GM12878 (cell line): Measurements from ENCODE around the gene ZNF574. TPM values are rescaled to one million over a fixed set of nuclear protein-coding genes. Genes with fewer than 3 reads are reported as not detected.
A peak's percentile ranks its signal among the peaks of the same experiment; 100 is the strongest.

Experiments
- ATAC-seq: fragments of 200-7000 bp; cut with Tn5 transposase; 3 replicates; pipeline ENCODE4 v1.9.1; 2020; ENCODE audit warnings: mild to moderate bottlenecking, moderate library complexity
- BruUV-seq: library from RNA; stranded (reverse); fragments of 400-500 nt; replicated peaks from 2 replicates; lab custom pipeline; 2021; lab: Mats Ljungman, UMichigan
- CTCF ChIA-PET: fragments of 300-600 bp; sonication (Branson Sonifier 250); formaldehyde crosslinking; extraction: SDS; loops from one replicate; lab custom pipeline; 2021; ENCODE audit warnings: inconsistent platforms; lab: Yijun Ruan, JAX
- POLR2A ChIA-PET: fragments of 350-600 bp; formaldehyde crosslinking; extraction: SDS; loops from one replicate; lab custom pipeline; 2021; ENCODE audit warnings: inconsistent platforms; lab: Charles Lee
- RAD21 ChIA-PET: fragments of 300-600 bp; sonication (Branson Sonifier 250); formaldehyde crosslinking; loops from one replicate; lab custom pipeline; 2023; ENCODE audit warnings: antibody characterized with exemption; ENCODE audit not compliant: unreplicated experiment; lab: Charles Lee
- SMC1A ChIA-PET: fragments of 300-600 bp; sonication (Branson Sonifier 250); formaldehyde crosslinking; loops from one replicate; lab custom pipeline; 2023; ENCODE audit not compliant: unreplicated experiment, uncharacterized antibody; lab: Charles Lee
- DNase-seq: peaks from one replicate; pipeline ENCODE4 v3.0.0-alpha.2; 2011; ENCODE audit warnings: low read depth, low spot score
- FAIRE-seq: peaks from 3 replicates; lab custom pipeline; 2011; peaks lifted over from hg19 to GRCh38; lab: Jason Lieb, UNC
- H2AFZ ChIP-seq: 2 replicates; pipeline ENCODE4 v1.6.0; 2011; ENCODE audit warnings: low read depth, low read length, control low read depth; ENCODE audit not compliant: control insufficient read depth
- H3K27ac ChIP-seq: 2 replicates; pipeline ENCODE4 v1.5.1; 2011; ENCODE audit warnings: control low read depth; ENCODE audit not compliant: control insufficient read depth, insufficient read depth
- H3K27me3 ChIP-seq, 2 experiments: replicated peaks in 1 of 2; 2 replicates each; pipeline versions ENCODE4 v1.6.0 to v1.6.1; 2011; ENCODE audit warnings: low read length in 1 of 2; ENCODE audit not compliant: control insufficient read depth in 2 of 2, insufficient read depth in 2 of 2
- H3K36me3 ChIP-seq, 2 experiments: 2 replicates each; pipeline ENCODE4 v1.5.1; 2011; ENCODE audit warnings: low read length in 1 of 2; ENCODE audit not compliant: control insufficient read depth in 2 of 2, insufficient read depth in 2 of 2
- H3K4me1 ChIP-seq: 2 replicates; pipeline ENCODE4 v1.6.1; 2011; ENCODE audit warnings: mild to moderate bottlenecking, low read length, moderate library complexity, mixed read lengths; ENCODE audit not compliant: control insufficient read depth, insufficient read depth
- H3K4me2 ChIP-seq: 2 replicates; pipeline ENCODE4 v1.6.0; 2011; ENCODE audit warnings: control low read depth; ENCODE audit not compliant: control insufficient read depth, insufficient read depth
- H3K4me3 ChIP-seq: fragments of 200-600 bp; sonication (generic); 2 replicates; pipeline ENCODE4 v1.5.1; 2016
- H3K79me2 ChIP-seq: 2 replicates; pipeline ENCODE4 v1.6.0; 2011; ENCODE audit warnings: low read length; ENCODE audit not compliant: control insufficient read depth, insufficient read depth
- H3K9ac ChIP-seq: 2 replicates; pipeline ENCODE4 v1.8.0; 2011; ENCODE audit warnings: low read length, control low read depth, mixed read lengths; ENCODE audit not compliant: control insufficient read depth, insufficient read depth
- H3K9me3 ChIP-seq: replicated peaks from 3 replicates; pipeline ENCODE4 v1.5.1; 2011; ENCODE audit warnings: mild to moderate bottlenecking, low read length; ENCODE audit not compliant: control insufficient read depth, insufficient read depth
- H4K20me1 ChIP-seq: 2 replicates; pipeline ENCODE4 v1.6.0; 2011; ENCODE audit not compliant: control insufficient read depth, insufficient read depth
- BMI1 ChIP-seq: fragments of 450-650 bp; IDR thresholded peaks from 2 replicates; pipeline ENCODE4 v1.6.1; 2016; ENCODE audit warnings: mild to moderate bottlenecking, moderate library complexity, borderline replicate concordance
- FOS ChIP-seq: IDR thresholded peaks from 3 replicates; pipeline ENCODE4 v1.6.1; 2011; ENCODE audit warnings: borderline replicate concordance; ENCODE audit not compliant: insufficient read length; ENCODE audit errors: extremely low read depth
- GABPA ChIP-seq: IDR thresholded peaks from 2 replicates; pipeline ENCODE4 v1.6.1; 2014; ENCODE audit warnings: antibody characterized with exemption, low read depth, mild to moderate bottlenecking, inconsistent platforms
- IRF4 ChIP-seq: IDR thresholded peaks from 2 replicates; pipeline ENCODE4 v1.6.1; 2011; ENCODE audit warnings: low read depth, low read length
- KAT2A ChIP-seq: conservative IDR thresholded peaks from 2 replicates; pipeline ENCODE4 v1.6.1; 2011; ENCODE audit warnings: low read depth, low read length; ENCODE audit not compliant: control insufficient read depth
- RFX5 ChIP-seq: IDR thresholded peaks from 2 replicates; pipeline ENCODE4 v1.6.1; 2011; ENCODE audit warnings: low read depth, low read length, improper control_type of control experiment
- SUZ12 ChIP-seq: fragments of 200-600 bp; sonication (generic); IDR thresholded peaks from one replicate; pipeline ENCODE4 v1.6.1; 2018; ENCODE audit warnings: antibody characterized with exemption, mild to moderate bottlenecking; ENCODE audit not compliant: unreplicated experiment
- ZNF274 ChIP-seq: IDR thresholded peaks from one replicate; pipeline ENCODE4 v1.8.0; 2011; ENCODE audit not compliant: insufficient read length, insufficient read depth
- ZZZ3 ChIP-seq: IDR thresholded peaks from 2 replicates; pipeline ENCODE4 v1.6.1; 2011; ENCODE audit warnings: low read depth; ENCODE audit not compliant: control insufficient read depth, insufficient read length
- whole genome bisulfite sequencing: methylation state at CpG from one replicate; pipeline ENCODE4 v1.1.6; 2016; ENCODE audit warnings: low lambda C conversion rate; ENCODE audit not compliant: insufficient replicate concordance, insufficient coverage; ENCODE audit errors: missing lambda C conversion rate; 5-methylcytosine and 5-hydroxymethylcytosine counted together
- in situ Hi-C: fragments of 300-500 bp; cut with MboI; formaldehyde crosslinking; loops from 9 replicates; pipeline ENCODE4 v1.14.3; 2018; ENCODE audit warnings: mixed read lengths
- intact Hi-C: fragments of 100-400 bp; cut with micrococcal nuclease; formaldehyde crosslinking; loops from one replicate; pipeline ENCODE4 v1.14.2; 2022; ENCODE audit not compliant: unreplicated experiment
- polyA plus RNA-seq, 11 experiments: library from polyadenylated mRNA; depleted of rRNA in 4 of 11; unstranded in 6 of 11; stranded (reverse) in 5 of 11; fragments of >200 nt; fragmentation: Nextera tagmentation in 4 of 11; fragmentation: Illumina TruSeq in 1 of 11; extraction: Ambion mirVana in 4 of 11; extraction: Trizol in 1 of 11; gene quantifications; 1 replicate in 1 of 11; 2 replicates in 10 of 11; pipeline versions ENCODE4 v1.2.1 to v1.2.3, GENCODE V29; 2011 to 2016; ENCODE audit warnings: inconsistent platforms in 2 of 11, missing spikeins in 2 of 11, low read depth in 1 of 11
- total RNA-seq, 4 experiments: library from RNA; depleted of rRNA in 3 of 4; stranded (reverse); fragments of >200 nt in 3 of 4; fragmentation: Illumina TruSeq in 1 of 4; extraction: Trizol in 1 of 4; gene quantifications; 2 replicates each; pipeline versions ENCODE4 v1.2.1 to v1.2.3, GENCODE V29; 2013 to 2021
- TF ChIP-seq, protein P1 (sequence below), 3 experiments: IDR thresholded peaks in 2 of 3; conservative IDR thresholded peaks in 1 of 3; 2 replicates each; pipeline ENCODE4 v1.5.1; 2011; ENCODE audit warnings: low read depth in 3 of 3, low read length in 3 of 3, mild to moderate bottlenecking in 3 of 3, control low read depth in 2 of 3, moderate library complexity in 2 of 3, inconsistent platforms in 1 of 3, mixed read lengths in 1 of 3; ENCODE audit not compliant: control insufficient read depth in 2 of 3, insufficient read depth in 1 of 3; ENCODE audit errors: extremely low read depth in 1 of 3

Gene ZNF574
- total and polyA plus RNA-seq, 10 of the 15 experiments (the other 5 are each of a cell fraction or from before 2014, with no cell fraction given) = 0.32 to 25.6 (median 11.4) TPM

DNA sequence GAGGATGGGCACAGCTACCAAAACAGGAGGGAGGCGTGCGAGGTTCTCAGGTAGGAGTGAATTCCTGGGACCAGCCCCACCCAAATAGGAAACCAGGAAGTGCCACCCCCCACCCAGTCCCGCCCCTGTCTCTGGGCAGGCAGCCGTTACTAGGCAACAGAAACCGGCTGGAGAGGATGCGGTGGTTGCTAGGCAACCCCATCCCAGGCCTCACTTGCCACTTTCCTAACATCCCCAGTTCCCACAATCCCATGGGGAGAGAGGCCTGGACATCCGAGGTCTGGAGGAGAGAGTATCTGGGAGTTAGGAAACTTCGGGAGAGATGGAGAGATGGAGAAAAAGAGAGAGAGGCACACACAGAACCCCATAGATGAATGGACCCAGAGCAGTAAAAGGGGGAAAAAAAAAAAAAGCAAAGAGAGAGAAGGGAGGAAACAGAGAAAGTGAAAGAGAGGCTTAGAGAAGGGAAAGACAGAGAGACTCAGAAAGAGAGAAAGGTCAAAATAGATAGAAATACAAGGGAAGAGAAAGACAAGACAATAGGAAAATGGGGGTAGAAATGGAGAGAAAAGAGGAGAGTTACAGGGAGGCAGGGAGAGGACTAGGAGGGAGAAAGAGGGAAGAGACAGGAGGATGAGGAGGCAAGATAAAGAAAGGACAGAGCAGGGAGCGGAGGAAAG is 9.8 kb upstream of the ZNF574 start:
- SMC1A ChIA-PET = no interaction called here
- TF ChIP-seq BMI1 (peak; percentile 84), ZZZ3 (no peak), RFX5 (peak; percentile 83; the same call in 1 of the 2 replicates)
- TF ChIP-seq, all 136 proteins: peak for 2
- DNase-seq (no peak), FAIRE-seq (no peak), ATAC-seq (peak; percentile 49; the same call in 1 of the 3 replicates)
- no peak overlapping the region for H3K4me2 ChIP-seq
- no peak overlapping the region for H3K9ac ChIP-seq
- WGBS = 10% methylated on average over 9 of the region's 9 CpGs
- no peaks in the 10 kb centered on the region for H3K36me3 ChIP-seq
- intact Hi-C loops (no loop called here), in situ Hi-C loops (no loop called here)
- BruUV-seq = no TSS peak
- no peaks in the 10 kb centered on the region for H3K79me2 ChIP-seq
- RAD21 ChIA-PET = interaction anchor here (0.6 kb wide), 1 partner anchor 191 kb away, joined by 3 read pairs; no protein-coding TSS in a partner anchor
- POLR2A ChIA-PET = interaction anchor here (0.6 kb wide), 1 partner anchor 165 kb away, joined by 3 read pairs; no protein-coding TSS in a partner anchor
- no peak overlapping the region for H3K4me3 ChIP-seq
- H4K20me1 ChIP-seq = no peaks in the 10 kb centered on the region
- H3K9me3 ChIP-seq = no peaks in the 10 kb centered on the region
- peaks cover 15 to 17% of the 10 kb centered on the region in 2 experiments for H3K27me3 ChIP-seq
- H3K27ac ChIP-seq = no peak overlapping the region
- no peak overlapping the region for H2AFZ ChIP-seq
- CTCF ChIA-PET = interaction anchor here (1.0 kb wide), 1 partner anchor 372 kb away, joined by 3 read pairs; no protein-coding TSS in a partner anchor
- H3K4me1 ChIP-seq = no peaks in the 10 kb centered on the region

DNA sequence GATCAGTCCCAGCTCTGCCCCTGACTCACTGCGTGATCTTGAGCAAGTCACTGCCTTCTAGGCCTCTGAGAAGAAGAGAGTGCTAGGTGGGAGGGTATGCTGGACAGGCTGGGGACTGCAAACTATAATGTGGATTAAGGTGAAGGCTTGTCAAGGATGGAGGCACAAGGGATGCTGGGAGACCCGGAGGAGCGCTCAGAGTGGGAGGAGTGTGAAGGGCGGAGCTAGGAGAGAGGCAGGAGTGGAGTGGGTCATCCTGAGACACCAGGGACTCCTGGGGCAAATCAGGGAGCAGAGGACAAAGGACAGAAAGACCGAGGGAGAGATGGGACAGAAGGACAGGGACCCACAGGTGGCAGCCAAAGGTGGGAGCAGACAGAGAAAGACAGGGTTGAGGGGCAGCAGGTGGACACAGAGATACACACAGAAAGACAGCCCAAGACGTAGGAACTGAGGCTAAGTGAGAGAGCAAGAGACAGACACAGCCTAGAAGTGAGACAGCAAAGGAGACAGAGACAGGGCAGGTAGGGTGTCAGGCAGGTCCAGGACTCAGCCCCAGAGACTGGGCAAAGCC is 8.6 kb upstream of the ZNF574 start:
- CTCF ChIA-PET = no interaction called here
- H2AFZ ChIP-seq = no peak overlapping the region
- SMC1A ChIA-PET = no interaction called here
- 15% methylated on average over 6 of the region's 6 CpGs for WGBS
- no peaks in the 10 kb centered on the region for H3K36me3 ChIP-seq
- H3K9me3 ChIP-seq = no peaks in the 10 kb centered on the region
- BruUV-seq = no TSS peak
- ATAC-seq (no peak), DNase-seq (no peak), FAIRE-seq (no peak)
- no peak overlapping the region for H3K9ac ChIP-seq
- in situ Hi-C loops (no loop called here), intact Hi-C loops (no loop called here)
- H3K27me3 ChIP-seq = peaks cover 15 to 17% of the 10 kb centered on the region in 2 experiments
- no peaks in the 10 kb centered on the region for H3K4me1 ChIP-seq
- POLR2A ChIA-PET = no interaction called here
- H4K20me1 ChIP-seq = no peaks in the 10 kb centered on the region
- no peak overlapping the region for H3K4me2 ChIP-seq
- H3K79me2 ChIP-seq = no peaks in the 10 kb centered on the region
- H3K27ac ChIP-seq = no peak overlapping the region
- no peak overlapping the region for H3K4me3 ChIP-seq
- RAD21 ChIA-PET = no interaction called here
- TF ChIP-seq ZZZ3 = no peak
- TF ChIP-seq GABPA = no peak
- no peak for TF ChIP-seq SUZ12
- TF ChIP-seq FOS = no peak
- TF ChIP-seq ZNF274 = no peak
- no peak for TF ChIP-seq IRF4
- no peak for TF ChIP-seq KAT2A
- TF ChIP-seq, protein P1, sequence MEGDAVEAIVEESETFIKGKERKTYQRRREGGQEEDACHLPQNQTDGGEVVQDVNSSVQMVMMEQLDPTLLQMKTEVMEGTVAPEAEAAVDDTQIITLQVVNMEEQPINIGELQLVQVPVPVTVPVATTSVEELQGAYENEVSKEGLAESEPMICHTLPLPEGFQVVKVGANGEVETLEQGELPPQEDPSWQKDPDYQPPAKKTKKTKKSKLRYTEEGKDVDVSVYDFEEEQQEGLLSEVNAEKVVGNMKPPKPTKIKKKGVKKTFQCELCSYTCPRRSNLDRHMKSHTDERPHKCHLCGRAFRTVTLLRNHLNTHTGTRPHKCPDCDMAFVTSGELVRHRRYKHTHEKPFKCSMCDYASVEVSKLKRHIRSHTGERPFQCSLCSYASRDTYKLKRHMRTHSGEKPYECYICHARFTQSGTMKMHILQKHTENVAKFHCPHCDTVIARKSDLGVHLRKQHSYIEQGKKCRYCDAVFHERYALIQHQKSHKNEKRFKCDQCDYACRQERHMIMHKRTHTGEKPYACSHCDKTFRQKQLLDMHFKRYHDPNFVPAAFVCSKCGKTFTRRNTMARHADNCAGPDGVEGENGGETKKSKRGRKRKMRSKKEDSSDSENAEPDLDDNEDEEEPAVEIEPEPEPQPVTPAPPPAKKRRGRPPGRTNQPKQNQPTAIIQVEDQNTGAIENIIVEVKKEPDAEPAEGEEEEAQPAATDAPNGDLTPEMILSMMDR (IDR thresholded peaks at IDR 0.05 in 2 of 3, conservative IDR thresholded peaks at IDR 0.05 in 1 of 3; ENCODE audit: control insufficient read depth in 2 of 3, extremely low read depth in 1 of 3, insufficient read depth in 1 of 3, low read depth in 3 of 3, low read length in 3 of 3) = no peak
